Loucy (cell line): ENCODE data around the gene ASPSCR1.

Experiments used
- CTCF ChIP-seq: fragments of 200-600 bp; sonication (generic); conservative IDR thresholded peaks from 2 replicates; pipeline ENCODE4 v1.5.1; 2014; ENCODE audit warnings: mild to moderate bottlenecking, antibody characterized with exemption, low read length
- EZH2phosphoT487 ChIP-seq: fragments of 200-600 bp; IDR thresholded peaks from 2 replicates; pipeline ENCODE4 v1.6.1; 2018; ENCODE audit warnings: antibody characterized with exemption, mild to moderate bottlenecking, moderate library complexity, borderline replicate concordance

DNA sequence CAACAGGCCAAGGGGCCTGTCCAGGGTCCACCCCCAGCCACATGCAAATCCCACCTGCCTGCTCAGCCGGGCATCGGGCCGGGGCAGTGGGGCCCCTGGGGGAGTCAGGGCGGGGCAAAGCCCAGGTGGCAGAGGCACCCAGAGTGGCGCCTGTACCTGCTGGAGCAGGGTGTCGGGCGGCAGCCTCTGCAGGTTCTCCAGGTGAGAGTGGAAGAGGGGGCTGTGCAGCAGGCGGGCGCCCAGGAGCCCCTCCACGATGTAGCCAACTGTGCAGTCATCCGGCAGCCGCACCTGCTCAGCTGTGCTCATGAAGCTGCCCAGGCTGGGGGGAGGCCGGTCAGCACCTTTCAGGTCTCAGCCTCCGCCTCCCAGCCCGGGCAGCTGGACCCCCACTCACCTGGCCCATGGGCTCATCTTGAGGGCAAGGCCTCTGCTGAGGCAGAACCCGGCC lies 72.1 kb downstream of the ASPSCR1 start:
- TF ChIP-seq CTCF (no peak), EZH2phosphoT487 (no peak)
